ENCODE data around the gene PRXL2B.

GRCh38 chr1:2629627-2630497, 43.3 kb downstream of the PRXL2B start:
- TF ChIP-seq CTCF (IDR thresholded peaks at IDR 0.05), result no peak
- no peak for TF ChIP-seq POLR2A (IDR thresholded peaks at IDR 0.05)
- no peak for TF ChIP-seq POLR2AphosphoS5 (IDR thresholded peaks at IDR 0.05)
